Measurements from ENCODE around the gene CDC20. TPM values are rescaled to one million over a fixed set of nuclear protein-coding genes. Genes with fewer than 3 reads are reported as not detected.

CDC20 gene
- total RNA-seq, 1 experiment from 2014 or later: 355 TPM

GRCh38 chr1:43381612-43382011, 22.8 kb downstream of the CDC20 start (continued):
- no peak for TF ChIP-seq TCF7L2 (IDR thresholded peaks at IDR 0.05; ENCODE audit: borderline replicate concordance, extremely low read depth, insufficient read depth, insufficient read length)
- no peak for TF ChIP-seq YY1 (IDR thresholded peaks at IDR 0.05; ENCODE audit: extremely low read depth, insufficient replicate concordance, low read depth, low read length)
- no peak for TF ChIP-seq EZH2phosphoT487 (IDR thresholded peaks at IDR 0.05; ENCODE audit: borderline replicate concordance)
- TF ChIP-seq CEBPB (IDR thresholded peaks at IDR 0.05; ENCODE audit: low read depth): no peak
- TF ChIP-seq SRF (IDR thresholded peaks at IDR 0.05; ENCODE audit: low read depth): no peak
- TF ChIP-seq JUND (IDR thresholded peaks at IDR 0.05): no peak

- ChIA-PET RAD21 (ENCODE audit: low non-redundant PET in 1 of 2, low total read pairs in 2 of 2, uncharacterized antibody in 2 of 2, unreplicated experiment in 2 of 2) (interaction anchor here in 1 of 2 experiments (0.7 kb wide), 1 partner anchor 24 kb away, joined by 7 read pairs; no protein-coding TSS in a partner anchor), POLR2A (interaction anchor here (1.4 kb wide), 1 partner anchor 14 kb away, joined by 5 read pairs; the partner anchor contains the start of gene ELOVL1), CTCF (interaction anchor here (1.8 to 2.4 kb wide), 3 partner anchors 97 to 155 kb away, joined by 7 to 12 read pairs (median 7); partner anchors contain the start of gene C1orf210)
- intact Hi-C loops (cut with micrococcal nuclease): no loop called here
- Histone ChIP-seq H3K9ac (ENCODE audit: low read length) (no peak overlapping the region), H3K4me1 (ENCODE audit: control insufficient read depth in 1 of 2, insufficient read depth in 2 of 2, low read length in 2 of 2) (no peaks in the 10 kb centered on the region), H3K9me3 (ENCODE audit: control insufficient read depth in 1 of 2, insufficient read depth in 1 of 2, low read depth in 1 of 2, low read length in 2 of 2) (no peaks in the 10 kb centered on the region), H3K4me3 (replicated peaks in 1 of 2; ENCODE audit: low read depth in 1 of 2, low read length in 2 of 2) (no peak overlapping the region), H4K20me1 (ENCODE audit: insufficient read depth) (no peaks in the 10 kb centered on the region), H3K27me3 (ENCODE audit: insufficient read depth, low read length) (no peaks in the 10 kb centered on the region), H3K36me3 (ENCODE audit: control insufficient read depth in 1 of 2, insufficient read depth in 2 of 2, low read length in 2 of 2) (peaks cover 22 to 35% of the 10 kb centered on the region in 2 experiments), H2AFZ (ENCODE audit: low read depth, low read length, poor library complexity, severe bottlenecking) (no peak overlapping the region), H3K79me2 (ENCODE audit: insufficient read depth, low read length) (0 out of 2 replicates have a peak, but pooled peaks cover 2% of the 10 kb centered on the region), H3K4me2 (ENCODE audit: low read length) (no peak overlapping the region), H3K9me2 (ENCODE audit: insufficient read depth) (no peaks in the 10 kb centered on the region), H3K27ac (ENCODE audit: low read depth, low read length) (no peak overlapping the region)
- DNase-seq (ENCODE audit: low read depth, low spot score) (no peak), ATAC-seq (no peak)
- no TSS peak for BruUV-seq (replicated peaks)
- TF ChIP-seq EGR1 (IDR thresholded peaks at IDR 0.05; ENCODE audit: low read depth) (no peak), CEBPB (IDR thresholded peaks at IDR 0.05; ENCODE audit: low read depth) (no peak), REST (IDR thresholded peaks at IDR 0.05; ENCODE audit: low read depth) (no peak), ZFX (IDR thresholded peaks at IDR 0.05) (no peak), EZH2phosphoT487 (IDR thresholded peaks at IDR 0.05; ENCODE audit: borderline replicate concordance) (no peak), FOSL1 (IDR thresholded peaks at IDR 0.05; ENCODE audit: low read depth) (no peak), ELF1 (IDR thresholded peaks at IDR 0.05; ENCODE audit: borderline replicate concordance, low read depth) (no peak), POLR2AphosphoS5 (IDR thresholded peaks at IDR 0.05; ENCODE audit: low read depth, low read length) (no peak; the same call in 1 of the 2 replicates), EZH2 (IDR thresholded peaks at IDR 0.05) (no peak), JUND (IDR thresholded peaks at IDR 0.05) (no peak), ZNF274 (IDR thresholded peaks at IDR 0.05; ENCODE audit: low read depth, low read length) (no peak), POLR2A (IDR thresholded peaks at IDR 0.05; ENCODE audit: borderline replicate concordance, extremely low read depth, insufficient read depth, insufficient read length) (no peak)
- TF ChIP-seq, protein P1, sequence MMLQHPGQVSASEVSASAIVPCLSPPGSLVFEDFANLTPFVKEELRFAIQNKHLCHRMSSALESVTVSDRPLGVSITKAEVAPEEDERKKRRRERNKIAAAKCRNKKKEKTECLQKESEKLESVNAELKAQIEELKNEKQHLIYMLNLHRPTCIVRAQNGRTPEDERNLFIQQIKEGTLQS (IDR thresholded peaks at IDR 0.05): no peak
Observed at GRCh38 chr1:43382027-43382779, 23.4 kb downstream of the CDC20 start.

All from HCT116 (cell line).